ENCODE measurements around the gene PPARA.

PPARA gene

GRCh38 chr22:46143491-46144147, 6.7 kb upstream of the PPARA start:
- DNase-seq (ENCODE audit: low read depth), result no peak

DNA sequence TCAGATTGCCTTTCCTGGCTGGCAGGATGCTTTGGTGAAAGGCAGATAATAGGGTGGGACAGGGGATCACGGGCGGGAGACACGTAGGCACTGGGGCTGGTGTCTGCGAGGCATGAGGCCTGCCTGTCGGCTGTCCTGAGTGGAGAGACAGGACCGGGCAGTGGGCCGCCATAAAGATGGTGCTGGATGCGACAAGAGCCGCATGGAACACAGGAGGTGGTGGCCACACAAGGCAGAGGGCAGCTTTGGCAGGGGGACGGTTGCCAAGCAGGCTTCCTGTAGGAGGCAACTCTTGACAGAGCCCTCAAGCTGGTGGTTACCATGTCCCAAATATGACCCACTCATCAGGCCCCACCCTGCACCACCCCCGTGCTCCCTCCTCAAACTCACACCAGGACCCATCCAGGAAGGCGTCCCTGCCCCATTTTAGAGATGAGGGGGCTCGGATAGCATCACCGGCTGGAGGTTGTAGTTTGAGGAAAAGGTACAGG, 4.9 kb upstream of the PPARA start:
- no peak for DNase-seq (ENCODE audit: low read depth)

GRCh38 chr22:46145896-46146295, 4.4 kb upstream of the PPARA start:
- DNase-seq (ENCODE audit: low read depth), result no peak

- DNase-seq (ENCODE audit: low read depth), result no peak
These were observed 4.0 kb upstream of the PPARA start for GRCh38 chr22:46146329-46146728.

DNA sequence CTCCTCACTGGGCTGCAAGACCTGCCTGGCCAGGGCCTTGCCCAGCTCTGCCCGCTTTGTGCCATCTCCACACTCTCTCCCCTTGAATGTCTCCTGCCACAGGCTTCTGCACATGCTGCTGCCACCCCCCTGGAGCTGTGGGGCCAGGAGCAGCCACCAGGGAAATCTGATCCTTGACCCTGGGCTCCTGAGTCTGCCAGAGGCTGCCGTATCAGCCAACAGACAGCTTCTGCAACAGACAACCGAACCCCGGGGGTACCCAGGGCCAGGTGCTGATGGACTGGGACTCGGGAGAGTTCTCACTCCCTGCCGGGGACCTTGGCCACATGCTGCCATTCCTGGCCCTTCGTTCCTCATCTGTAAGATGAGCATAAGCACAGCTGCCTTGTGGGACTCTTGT, 3.3 kb upstream of the PPARA start:
- no peak for DNase-seq (ENCODE audit: low read depth)

DNA sequence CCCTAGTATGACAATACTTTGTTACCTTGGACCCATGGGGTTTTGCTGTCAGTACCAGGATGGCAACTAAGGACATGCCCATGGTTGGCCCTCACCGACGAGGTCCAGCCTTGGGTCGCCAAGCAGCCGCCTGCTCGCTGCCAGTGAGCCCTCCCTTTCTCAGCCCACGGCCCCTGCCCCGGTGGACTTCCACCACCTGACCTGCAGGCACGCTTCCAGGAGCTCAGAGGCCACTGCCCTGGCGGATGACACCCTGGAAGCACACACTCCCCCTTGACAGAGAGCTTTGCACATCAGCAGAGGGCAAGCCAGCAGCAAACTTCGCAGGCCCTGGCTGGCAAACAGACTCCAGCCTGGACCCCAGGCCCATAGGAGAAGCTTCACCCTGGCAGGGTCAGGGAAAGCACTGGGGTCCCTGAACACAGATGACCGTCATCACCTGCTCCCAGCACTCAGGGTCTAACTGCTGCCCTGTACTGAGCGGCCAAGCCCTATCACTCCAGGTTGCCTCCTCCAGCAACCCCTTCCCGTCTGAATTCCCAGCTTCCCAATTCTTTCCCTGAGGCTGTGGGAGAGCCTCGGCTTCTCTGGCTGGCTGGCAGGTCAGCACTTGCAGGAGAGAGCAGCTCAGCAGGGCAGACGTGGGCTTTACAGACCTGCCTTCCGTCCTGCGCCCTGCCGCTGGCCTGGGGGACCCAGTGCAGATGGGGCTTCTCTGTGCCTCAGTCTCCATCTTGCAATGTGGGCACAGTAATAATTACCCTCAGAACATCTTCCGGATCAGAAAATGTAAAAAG, 2.7 kb upstream of the PPARA start:
- no peak for DNase-seq (ENCODE audit: low read depth)

DNA sequence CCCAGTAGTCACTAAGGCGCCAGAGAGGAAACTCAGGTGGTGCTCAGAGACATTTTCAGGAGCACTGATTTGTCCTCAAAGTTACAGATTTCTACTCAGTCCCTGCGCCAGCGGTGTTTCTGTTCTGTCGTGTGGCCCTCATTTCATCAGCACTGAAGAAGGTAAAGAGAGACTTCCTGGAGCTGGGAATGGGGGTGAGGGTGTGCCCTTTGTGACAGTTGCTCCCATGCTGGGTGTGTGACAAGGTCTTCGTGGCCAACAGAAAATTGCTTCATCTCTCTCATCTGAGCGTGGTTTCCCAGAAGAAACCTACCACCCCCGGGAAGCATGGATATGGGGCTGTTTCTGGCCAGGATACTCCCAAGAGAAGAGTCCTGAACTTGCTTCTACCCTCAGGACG, 2.0 kb upstream of the PPARA start:
- DNase-seq (ENCODE audit: low read depth), result no peak

GRCh38 chr22:46148816-46149511, 1.4 kb upstream of the PPARA start:
- DNase-seq (ENCODE audit: low read depth), result no peak

GRCh38 chr22:46149512-46150033, 753 bp upstream of the PPARA start:
- peak; percentile 31 for DNase-seq (ENCODE audit: low read depth)

- DNase-seq (ENCODE audit: low read depth), result peak; percentile 27
These were observed 540 bp downstream of the PPARA start for GRCh38 chr22:46150655-46151477.

DNA sequence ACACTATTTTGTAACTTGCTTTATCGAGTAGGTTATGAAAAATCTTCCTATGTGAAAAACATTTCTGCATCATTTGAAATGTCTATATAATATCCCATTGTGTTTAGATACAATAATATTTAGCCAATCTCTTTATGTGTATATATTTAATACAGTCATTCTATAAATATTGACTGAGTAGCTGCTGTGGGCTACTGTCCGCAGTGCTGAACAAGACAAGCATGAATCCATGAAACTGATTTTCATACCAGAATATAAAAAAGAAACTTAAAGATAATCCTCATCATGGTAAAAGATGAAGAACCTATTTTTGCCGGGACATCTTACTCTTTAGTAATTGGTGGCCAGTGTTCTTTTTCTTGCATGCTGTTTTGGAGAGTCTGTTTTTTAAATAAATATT, 3.6 kb downstream of the PPARA start:
- DNase-seq (ENCODE audit: low read depth), result no peak

- DNase-seq (ENCODE audit: low read depth), result no peak
These were observed 5.7 kb downstream of the PPARA start for GRCh38 chr22:46156031-46156430.

GRCh38 chr22:46158283-46158682, 8.0 kb downstream of the PPARA start:
- DNase-seq (ENCODE audit: low read depth), result no peak

DNA sequence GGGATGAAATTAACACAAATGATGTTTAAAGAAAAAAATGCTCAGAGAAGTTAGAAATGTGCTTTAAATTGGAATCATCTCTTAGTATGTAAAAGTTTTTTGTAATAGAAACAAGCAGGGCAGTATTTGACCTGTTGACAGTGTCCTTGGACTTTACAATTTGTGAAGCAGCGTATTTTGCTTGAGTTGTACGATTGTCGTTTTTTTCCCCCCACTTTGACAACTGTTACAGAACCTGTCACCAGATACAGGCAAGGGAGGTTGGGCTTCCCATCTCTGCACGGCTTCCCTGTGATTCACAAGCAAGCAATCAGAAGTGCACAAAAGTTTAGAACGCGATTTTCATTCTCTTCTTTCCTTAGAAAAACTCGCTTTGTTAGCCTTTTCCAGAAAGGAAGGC, 8.9 kb downstream of the PPARA start:
- no peak for DNase-seq (ENCODE audit: low read depth)

- DNase-seq (ENCODE audit: low read depth), result no peak
These were observed 9.5 kb downstream of the PPARA start for GRCh38 chr22:46159777-46160176.

DNA sequence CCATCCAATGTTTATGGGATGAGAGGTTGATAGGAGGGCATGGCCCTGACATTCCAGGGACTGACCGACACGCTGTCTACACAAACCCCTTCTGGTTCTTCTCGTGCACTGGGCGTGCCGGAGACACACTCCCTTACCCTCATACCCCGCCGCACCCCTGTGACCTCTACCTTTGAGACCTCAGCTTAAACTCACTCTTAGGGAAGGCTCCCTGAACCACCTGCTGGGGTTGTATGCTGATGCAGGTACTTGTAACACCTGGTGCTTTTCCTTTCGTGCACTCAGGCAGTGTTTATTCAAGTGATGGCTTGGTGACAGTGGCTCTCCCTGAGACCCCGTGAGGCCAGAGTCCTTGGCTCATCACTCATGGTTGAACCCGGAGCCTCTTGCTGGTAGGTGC, 12.0 kb downstream of the PPARA start:
- no peak for DNase-seq (ENCODE audit: low read depth)

- no peak for DNase-seq (ENCODE audit: low read depth)
These were observed 12.6 kb downstream of the PPARA start for GRCh38 chr22:46162771-46163556.

GRCh38 chr22:46163557-46163888, 13.2 kb downstream of the PPARA start:
- DNase-seq (ENCODE audit: low read depth), result no peak

- DNase-seq (ENCODE audit: low read depth), result peak; percentile 25
These were observed 15.7 kb downstream of the PPARA start for GRCh38 chr22:46165977-46166376.

DNA sequence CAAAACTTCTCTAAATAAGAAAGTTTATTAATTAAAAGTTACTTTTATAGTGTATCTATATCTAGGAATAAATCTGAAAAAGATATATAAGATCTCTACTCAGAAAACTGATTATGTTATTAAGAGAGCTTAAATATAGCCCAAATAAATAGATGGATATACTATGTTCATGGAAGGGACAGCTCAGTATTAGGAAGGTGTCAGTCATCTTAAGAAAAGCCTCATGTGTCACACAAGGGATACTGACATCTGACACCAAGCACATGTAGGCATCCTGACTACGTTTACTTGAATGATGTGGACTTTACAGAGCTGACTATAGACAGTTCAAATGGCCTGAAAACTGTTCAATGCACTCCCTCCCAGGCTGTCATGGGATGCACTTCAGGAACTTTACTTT, 19.3 kb downstream of the PPARA start:
- no peak for DNase-seq (ENCODE audit: low read depth)

- peak; percentile 93 for DNase-seq (ENCODE audit: low read depth)
These were observed 21.6 kb downstream of the PPARA start for GRCh38 chr22:46171940-46172339.

All from EH (cell line).